WTC11 (cell line): ENCODE measurements around the gene OTOA. TPM values are rescaled to one million over a fixed set of nuclear protein-coding genes. Genes with fewer than 3 reads are reported as not detected.
"Not testable (repeated sequence)": the region's sequence is repeated elsewhere in the genome, so short reads cannot be mapped to it uniquely, and the experiment has no call there.

Source experiments
- ATAC-seq: fragments of 200-7000 bp; cut with Tn5 transposase; 2 replicates; pipeline ENCODE4 v1.10.0; 2021; ENCODE audit warnings: mild to moderate bottlenecking, moderate library complexity
- CTCF ChIA-PET: fragments of 300-600 bp; sonication (Branson Sonifier 250); formaldehyde crosslinking; loops from one replicate; lab custom pipeline; 2021; ENCODE audit warnings: antibody characterized with exemption; lab: Charles Lee
- POLR2A ChIA-PET: fragments of 350-600 bp; sonication (Branson Sonifier 250); formaldehyde crosslinking; loops from one replicate; lab custom pipeline; 2021; ENCODE audit warnings: antibody characterized with exemption; lab: Charles Lee
- DNase-seq: peaks from one replicate; pipeline ENCODE4 v3.0.0; 2021; ENCODE audit warnings: low spot score
- H3K27ac Mint-ChIP-seq: 2 replicates; pipeline ENCODE4 v1.8.0; 2021; ENCODE audit warnings: mixed read lengths
- H3K27me3 Mint-ChIP-seq: 2 replicates; pipeline ENCODE4 v1.8.0; 2021; ENCODE audit warnings: low read depth, mild to moderate bottlenecking, moderate library complexity, mixed read lengths
- H3K36me3 Mint-ChIP-seq: 2 replicates; pipeline ENCODE4 v1.8.0; 2021; ENCODE audit warnings: mixed read lengths
- H3K4me1 Mint-ChIP-seq: 2 replicates; pipeline ENCODE4 v1.8.0; 2022; ENCODE audit warnings: mixed read lengths
- H3K4me3 Mint-ChIP-seq: 2 replicates; pipeline ENCODE4 v1.8.0; 2021; ENCODE audit warnings: mild to moderate bottlenecking, moderate library complexity, mixed read lengths
- H3K9me3 Mint-ChIP-seq: 2 replicates; pipeline ENCODE4 v1.8.0; 2021; ENCODE audit warnings: mixed read lengths
- EMX1 ChIP-seq: fragments of 250-450 bp; sonication (Bioruptor Pico); IDR thresholded peaks from 2 replicates; pipeline ENCODE4 v1.8.0; 2021; ENCODE audit warnings: mild to moderate bottlenecking
- ESRRA ChIP-seq: sonication (generic); formaldehyde crosslinking; IDR thresholded peaks from 2 replicates; pipeline ENCODE4 v1.8.1; 2022; ENCODE audit warnings: mild to moderate bottlenecking, missing genetic modification reagents, borderline replicate concordance
- JAZF1 ChIP-seq: fragments of 250-450 bp; sonication (Bioruptor Pico); IDR thresholded peaks from 2 replicates; pipeline ENCODE4 v1.9.0; 2021; ENCODE audit warnings: moderate library complexity, mild to moderate bottlenecking, inconsistent platforms
- PRDM15 ChIP-seq: sonication (generic); formaldehyde crosslinking; IDR thresholded peaks from 2 replicates; pipeline ENCODE4 v1.8.0; 2022; ENCODE audit warnings: missing genetic modification reagents
- PREB ChIP-seq: sonication (generic); formaldehyde crosslinking; IDR thresholded peaks from 2 replicates; pipeline ENCODE4 v1.8.1; 2022; ENCODE audit warnings: mild to moderate bottlenecking, missing genetic modification reagents, moderate library complexity, borderline replicate concordance
- SMAD4 ChIP-seq: sonication (generic); formaldehyde crosslinking; IDR thresholded peaks from 2 replicates; pipeline ENCODE4 v1.8.0; 2022; ENCODE audit warnings: mild to moderate bottlenecking, missing genetic modification reagents
- ZNF281 ChIP-seq: sonication (generic); formaldehyde crosslinking; IDR thresholded peaks from 2 replicates; pipeline ENCODE4 v1.8.0; 2023; ENCODE audit warnings: mild to moderate bottlenecking, missing genetic modification reagents
- ZNF396 ChIP-seq: fragments of 250-450 bp; sonication (Bioruptor Pico); IDR thresholded peaks from 2 replicates; pipeline ENCODE4 v1.8.0; 2021; ENCODE audit warnings: mild to moderate bottlenecking, moderate library complexity, borderline replicate concordance
- total RNA-seq: library from RNA; stranded (reverse); gene quantifications from 3 replicates; pipeline ENCODE4 v1.2.3, GENCODE V29; 2021
- TF ChIP-seq, protein P1 (sequence below): sonication (generic); formaldehyde crosslinking; IDR thresholded peaks from 2 replicates; pipeline ENCODE4 v1.8.1; 2023; ENCODE audit warnings: mild to moderate bottlenecking, missing genetic modification reagents, borderline replicate concordance

OTOA gene
- total RNA-seq, 1 experiment from 2014 or later, result 0.11 TPM

DNA sequence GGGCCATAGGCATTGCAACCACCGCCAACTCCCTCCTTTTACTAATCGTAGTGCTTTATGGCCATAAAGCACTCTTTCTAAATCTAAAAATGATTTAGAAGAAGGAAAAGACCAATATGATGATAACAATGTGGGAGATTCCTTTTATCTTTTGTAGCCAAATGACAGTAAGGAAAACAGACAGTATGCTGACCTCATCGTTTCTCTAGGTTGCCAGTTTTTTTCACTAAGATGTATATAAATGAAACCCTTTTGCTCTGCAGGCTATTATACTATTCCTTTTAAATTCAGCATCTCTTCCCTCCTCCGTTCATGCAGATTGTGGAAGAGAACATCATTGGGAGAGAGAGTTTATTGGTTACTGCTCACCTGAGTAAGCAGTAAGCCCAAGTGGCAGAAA, 25.3 kb downstream of the OTOA start (continued):
- TF ChIP-seq ZNF281, result no peak
- TF ChIP-seq, protein P1, sequence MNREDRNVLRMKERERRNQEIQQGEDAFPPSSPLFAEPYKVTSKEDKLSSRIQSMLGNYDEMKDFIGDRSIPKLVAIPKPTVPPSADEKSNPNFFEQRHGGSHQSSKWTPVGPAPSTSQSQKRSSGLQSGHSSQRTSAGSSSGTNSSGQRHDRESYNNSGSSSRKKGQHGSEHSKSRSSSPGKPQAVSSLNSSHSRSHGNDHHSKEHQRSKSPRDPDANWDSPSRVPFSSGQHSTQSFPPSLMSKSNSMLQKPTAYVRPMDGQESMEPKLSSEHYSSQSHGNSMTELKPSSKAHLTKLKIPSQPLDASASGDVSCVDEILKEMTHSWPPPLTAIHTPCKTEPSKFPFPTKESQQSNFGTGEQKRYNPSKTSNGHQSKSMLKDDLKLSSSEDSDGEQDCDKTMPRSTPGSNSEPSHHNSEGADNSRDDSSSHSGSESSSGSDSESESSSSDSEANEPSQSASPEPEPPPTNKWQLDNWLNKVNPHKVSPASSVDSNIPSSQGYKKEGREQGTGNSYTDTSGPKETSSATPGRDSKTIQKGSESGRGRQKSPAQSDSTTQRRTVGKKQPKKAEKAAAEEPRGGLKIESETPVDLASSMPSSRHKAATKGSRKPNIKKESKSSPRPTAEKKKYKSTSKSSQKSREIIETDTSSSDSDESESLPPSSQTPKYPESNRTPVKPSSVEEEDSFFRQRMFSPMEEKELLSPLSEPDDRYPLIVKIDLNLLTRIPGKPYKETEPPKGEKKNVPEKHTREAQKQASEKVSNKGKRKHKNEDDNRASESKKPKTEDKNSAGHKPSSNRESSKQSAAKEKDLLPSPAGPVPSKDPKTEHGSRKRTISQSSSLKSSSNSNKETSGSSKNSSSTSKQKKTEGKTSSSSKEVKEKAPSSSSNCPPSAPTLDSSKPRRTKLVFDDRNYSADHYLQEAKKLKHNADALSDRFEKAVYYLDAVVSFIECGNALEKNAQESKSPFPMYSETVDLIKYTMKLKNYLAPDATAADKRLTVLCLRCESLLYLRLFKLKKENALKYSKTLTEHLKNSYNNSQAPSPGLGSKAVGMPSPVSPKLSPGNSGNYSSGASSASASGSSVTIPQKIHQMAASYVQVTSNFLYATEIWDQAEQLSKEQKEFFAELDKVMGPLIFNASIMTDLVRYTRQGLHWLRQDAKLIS (CRISPR knock-in tag), result no peak
- TF ChIP-seq ZNF396, result no peak
- no peak for TF ChIP-seq ESRRA
- no peak for TF ChIP-seq EMX1 (CRISPR knock-in tag)
- TF ChIP-seq JAZF1 (CRISPR knock-in tag), result no peak
- TF ChIP-seq SMAD4 (CRISPR knock-in tag), result no peak

GRCh38 chr16:21690967-21691366, 27.2 kb downstream of the OTOA start:
- ATAC-seq, H3K36me3 Mint-ChIP-seq, DNase-seq, POLR2A ChIA-PET, H3K4me1 Mint-ChIP-seq, CTCF ChIA-PET, H3K4me3 Mint-ChIP-seq, H3K27ac Mint-ChIP-seq: not testable (repeated sequence)
- peaks cover 11% of the 10 kb centered on the region for H3K9me3 Mint-ChIP-seq
- H3K27me3 Mint-ChIP-seq, result peaks cover 12% of the 10 kb centered on the region; the same call in 1 of the 2 replicates

GRCh38 chr16:21694609-21695008, 30.8 kb downstream of the OTOA start:
- CTCF ChIA-PET, result interaction anchor here (1.2 to 2.1 kb wide), 3 partner anchors 10 to 37 kb away, joined by 6 to 14 read pairs (median 6); no protein-coding TSS in a partner anchor
- no peak overlapping the region for H3K27ac Mint-ChIP-seq
- no peak overlapping the region for H3K4me3 Mint-ChIP-seq
- DNase-seq (no peak), ATAC-seq (no peak)
- POLR2A ChIA-PET, result no interaction called here
- H3K27me3 Mint-ChIP-seq, result peaks cover 4% of the 10 kb centered on the region; the same call in 1 of the 2 replicates
- H3K9me3 Mint-ChIP-seq, result peaks cover 4% of the 10 kb centered on the region
- H3K36me3 Mint-ChIP-seq, result no peaks in the 10 kb centered on the region
- TF ChIP-seq PRDM15 (no peak), ZNF396 (no peak), PREB (CRISPR knock-in tag) (no peak)
- no peaks in the 10 kb centered on the region for H3K4me1 Mint-ChIP-seq
